HepG2 (cell line): Measurements from ENCODE around the gene AQP10. TPM values are rescaled to one million over a fixed set of nuclear protein-coding genes. Genes with fewer than 3 reads are reported as not detected.

Experiments
- ADNP ChIP-seq: sonication (generic); formaldehyde crosslinking; IDR thresholded peaks from 2 replicates; pipeline ENCODE4 v1.4.0; 2020; ENCODE audit warnings: missing genetic modification reagents
- CEBPG ChIP-seq: IDR thresholded peaks from 2 replicates; pipeline ENCODE4 v1.6.1; 2016
- FLYWCH1 ChIP-seq: sonication (generic); formaldehyde crosslinking; IDR thresholded peaks from 2 replicates; pipeline ENCODE4 v1.8.1; 2023; ENCODE audit warnings: mild to moderate bottlenecking, missing genetic modification reagents
- ISX ChIP-seq: sonication (generic); formaldehyde crosslinking; conservative IDR thresholded peaks from 2 replicates; pipeline ENCODE4 v1.5.0; 2020; ENCODE audit warnings: missing genetic modification reagents
- MEIS2 ChIP-seq: sonication (generic); formaldehyde crosslinking; IDR thresholded peaks from 2 replicates; pipeline ENCODE4 v1.9.0; 2021; ENCODE audit warnings: mild to moderate bottlenecking, missing genetic modification reagents
- MTF2 ChIP-seq: sonication (generic); formaldehyde crosslinking; IDR thresholded peaks from 2 replicates; pipeline ENCODE4 v1.5.0; 2020; ENCODE audit warnings: missing genetic modification reagents, borderline replicate concordance
- NFIB ChIP-seq: sonication (generic); formaldehyde crosslinking; IDR thresholded peaks from 2 replicates; pipeline ENCODE4 v1.9.0; 2021; ENCODE audit warnings: missing genetic modification reagents, mild to moderate bottlenecking, borderline replicate concordance
- PAF1 ChIP-seq: IDR thresholded peaks from 2 replicates; pipeline ENCODE4 v1.6.1; 2016; ENCODE audit warnings: missing genetic modification reagents, missing compliant biosample characterization
- SRSF9 ChIP-seq: fragments of 200-400 bp; formaldehyde crosslinking; IDR thresholded peaks from 2 replicates; pipeline ENCODE4 v1.6.1; 2018; ENCODE audit warnings: borderline replicate concordance, mild to moderate bottlenecking, low read depth, low read length; ENCODE audit not compliant: insufficient read depth, poor library complexity, severe bottlenecking
- TCF7 ChIP-seq: sonication (generic); IDR thresholded peaks from 2 replicates; pipeline ENCODE4 v1.6.1; 2016; ENCODE audit warnings: antibody characterized with exemption, low read depth
- THAP11 ChIP-seq: IDR thresholded peaks from 2 replicates; pipeline ENCODE4 v1.6.1; 2016; ENCODE audit warnings: missing biosample characterization, missing genetic modification reagents
- TOPORS ChIP-seq: sonication (generic); formaldehyde crosslinking; IDR thresholded peaks from 2 replicates; pipeline ENCODE4 v1.8.0; 2023; ENCODE audit warnings: mild to moderate bottlenecking, missing genetic modification reagents
- TRIM24 ChIP-seq: sonication (generic); formaldehyde crosslinking; IDR thresholded peaks from 2 replicates; pipeline ENCODE4 v1.8.0; 2022; ENCODE audit warnings: mild to moderate bottlenecking, missing genetic modification reagents
- YEATS2 ChIP-seq: sonication (generic); formaldehyde crosslinking; IDR thresholded peaks from 2 replicates; pipeline ENCODE4 v1.4.0; 2020; ENCODE audit warnings: missing genetic modification reagents, borderline replicate concordance
- ZC3H13 ChIP-seq: sonication (generic); formaldehyde crosslinking; IDR thresholded peaks from 2 replicates; pipeline ENCODE4 v1.8.1; 2023; ENCODE audit warnings: mild to moderate bottlenecking, missing genetic modification reagents, moderate library complexity
- ZFP36 ChIP-seq: fragments of 150-350 bp; IDR thresholded peaks from 2 replicates; pipeline ENCODE4 v1.6.1; 2018; ENCODE audit warnings: borderline replicate concordance, low read length, low read depth; ENCODE audit not compliant: partially characterized antibody
- ZKSCAN1 ChIP-seq: fragments of 150-350 bp; IDR thresholded peaks from 2 replicates; pipeline ENCODE4 v1.6.1; 2014; ENCODE audit warnings: low read length
- ZNF10 ChIP-seq: sonication (generic); formaldehyde crosslinking; IDR thresholded peaks from 2 replicates; pipeline ENCODE4 v1.4.0; 2020; ENCODE audit warnings: mild to moderate bottlenecking, low read depth, missing genetic modification reagents, borderline replicate concordance
- ZNF264 ChIP-seq: sonication (generic); formaldehyde crosslinking; IDR thresholded peaks from 2 replicates; pipeline ENCODE4 v1.4.0; 2020; ENCODE audit warnings: missing genetic modification reagents
- ZNF329 ChIP-seq: sonication (generic); formaldehyde crosslinking; IDR thresholded peaks from 2 replicates; pipeline ENCODE4 v1.9.0; 2021; ENCODE audit warnings: low read depth, mild to moderate bottlenecking, missing genetic modification reagents
- ZNF333 ChIP-seq: sonication (generic); formaldehyde crosslinking; IDR thresholded peaks from 2 replicates; pipeline ENCODE4 v1.4.0; 2020; ENCODE audit warnings: mild to moderate bottlenecking, missing genetic modification reagents, borderline replicate concordance
- ZNF441 ChIP-seq: sonication (generic); formaldehyde crosslinking; IDR thresholded peaks from 2 replicates; pipeline ENCODE4 v1.7.0; 2021; ENCODE audit warnings: missing genetic modification reagents, borderline replicate concordance
- ZNF460 ChIP-seq: sonication (generic); formaldehyde crosslinking; IDR thresholded peaks from 2 replicates; pipeline ENCODE4 v1.5.1; 2020; ENCODE audit warnings: missing genetic modification reagents, mild to moderate bottlenecking, borderline replicate concordance
- ZNF510 ChIP-seq: sonication (generic); formaldehyde crosslinking; IDR thresholded peaks from 2 replicates; pipeline ENCODE4 v1.4.0; 2020; ENCODE audit warnings: low read depth, mild to moderate bottlenecking, missing genetic modification reagents
- ZNF772 ChIP-seq: sonication (generic); formaldehyde crosslinking; IDR thresholded peaks from 2 replicates; pipeline ENCODE4 v1.5.0; 2020; ENCODE audit warnings: mild to moderate bottlenecking, missing genetic modification reagents
- polyA plus RNA-seq, 8 experiments: library from polyadenylated mRNA; depleted of rRNA in 3 of 8; stranded (reverse) in 7 of 8; unstranded in 1 of 8; fragments of >200 nt; fragmentation: Illumina TruSeq in 4 of 8; extraction: Trizol in 4 of 8; gene quantifications; 2 replicates each; pipeline versions ENCODE4 v1.2.1 to v1.2.3, GENCODE V29; 2011 to 2016; ENCODE audit warnings: low read depth in 4 of 8, missing spikeins in 1 of 8, mixed read lengths in 1 of 8; ENCODE audit not compliant: insufficient read depth in 1 of 8
- total RNA-seq, 5 experiments: library from RNA; depleted of rRNA; stranded (reverse); fragments of >200 nt; fragmentation: Illumina TruSeq; extraction: Trizol; gene quantifications; 2 replicates each; pipeline ENCODE4 v1.2.3, GENCODE V29; 2016; ENCODE audit warnings: low read depth in 1 of 5
- TF ChIP-seq, protein P1 (sequence below): sonication (generic); formaldehyde crosslinking; IDR thresholded peaks from 2 replicates; pipeline ENCODE4 v1.8.1; 2023; ENCODE audit warnings: missing genetic modification reagents, inconsistent platforms, borderline replicate concordance
- TF ChIP-seq, protein P2 (sequence below): conservative IDR thresholded peaks from 2 replicates; pipeline ENCODE4 v1.6.1; 2018; ENCODE audit warnings: missing genetic modification reagents
- TF ChIP-seq, protein P3 (sequence below): sonication (generic); formaldehyde crosslinking; IDR thresholded peaks from 2 replicates; pipeline ENCODE4 v1.8.1; 2023; ENCODE audit warnings: mild to moderate bottlenecking, inconsistent platforms, moderate library complexity, missing genetic modification reagents, borderline replicate concordance

The AQP10 gene
- total and polyA plus RNA-seq, 2 of the 13 experiments (the other 11 are each of a cell fraction or from before 2014, with no cell fraction given), result 0.30 TPM; not detected in 1

GRCh38 chr1:154334079-154335024 is 13.5 kb downstream of the AQP10 start (continued):
- TF ChIP-seq MTF2 (CRISPR knock-in tag) (no peak), TCF7 (peak; percentile 69; the same call in 1 of the 2 replicates), ZNF333 (no peak), PAF1 (no peak), ZFP36 (no peak), ZNF510 (CRISPR knock-in tag) (no peak), TOPORS (CRISPR knock-in tag) (no peak; the same call in 1 of the 2 replicates), ZNF460 (CRISPR knock-in tag) (peak; percentile 5; the same call in 1 of the 2 replicates), CEBPG (CRISPR knock-in tag) (peak; percentile 79), ZNF441 (CRISPR knock-in tag) (0 out of 2 replicates have a peak, but pooled peaks have one; percentile 33), ADNP (0 out of 2 replicates have a peak, but pooled peaks have one; percentile 25), SRSF9 (no peak), ISX (CRISPR knock-in tag) (no peak), NFIB (CRISPR knock-in tag) (no peak), TRIM24 (no peak), ZNF329 (CRISPR knock-in tag) (no peak), THAP11 (peak; percentile 56), MEIS2 (CRISPR knock-in tag) (peak; percentile 30; the same call in 1 of the 2 replicates), YEATS2 (CRISPR knock-in tag) (no peak), ZKSCAN1 (no peak), ZNF772 (CRISPR knock-in tag) (no peak), ZNF264 (peak; percentile 77; the same call in 1 of the 2 replicates), FLYWCH1 (no peak), ZNF10 (CRISPR knock-in tag) (0 out of 2 replicates have a peak, but pooled peaks have one; percentile 55), ZC3H13 (CRISPR knock-in tag) (no peak)
- TF ChIP-seq, protein P1, sequence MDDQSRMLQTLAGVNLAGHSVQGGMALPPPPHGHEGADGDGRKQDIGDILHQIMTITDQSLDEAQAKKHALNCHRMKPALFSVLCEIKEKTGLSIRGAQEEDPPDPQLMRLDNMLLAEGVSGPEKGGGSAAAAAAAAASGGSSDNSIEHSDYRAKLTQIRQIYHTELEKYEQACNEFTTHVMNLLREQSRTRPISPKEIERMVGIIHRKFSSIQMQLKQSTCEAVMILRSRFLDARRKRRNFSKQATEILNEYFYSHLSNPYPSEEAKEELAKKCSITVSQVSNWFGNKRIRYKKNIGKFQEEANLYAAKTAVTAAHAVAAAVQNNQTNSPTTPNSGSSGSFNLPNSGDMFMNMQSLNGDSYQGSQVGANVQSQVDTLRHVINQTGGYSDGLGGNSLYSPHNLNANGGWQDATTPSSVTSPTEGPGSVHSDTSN (CRISPR knock-in tag), result no peak
- TF ChIP-seq, protein P2, sequence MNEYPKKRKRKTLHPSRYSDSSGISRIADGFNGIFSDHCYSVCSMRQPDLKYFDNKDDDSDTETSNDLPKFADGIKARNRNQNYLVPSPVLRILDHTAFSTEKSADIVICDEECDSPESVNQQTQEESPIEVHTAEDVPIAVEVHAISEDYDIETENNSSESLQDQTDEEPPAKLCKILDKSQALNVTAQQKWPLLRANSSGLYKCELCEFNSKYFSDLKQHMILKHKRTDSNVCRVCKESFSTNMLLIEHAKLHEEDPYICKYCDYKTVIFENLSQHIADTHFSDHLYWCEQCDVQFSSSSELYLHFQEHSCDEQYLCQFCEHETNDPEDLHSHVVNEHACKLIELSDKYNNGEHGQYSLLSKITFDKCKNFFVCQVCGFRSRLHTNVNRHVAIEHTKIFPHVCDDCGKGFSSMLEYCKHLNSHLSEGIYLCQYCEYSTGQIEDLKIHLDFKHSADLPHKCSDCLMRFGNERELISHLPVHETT, result no peak
- TF ChIP-seq, protein P3, sequence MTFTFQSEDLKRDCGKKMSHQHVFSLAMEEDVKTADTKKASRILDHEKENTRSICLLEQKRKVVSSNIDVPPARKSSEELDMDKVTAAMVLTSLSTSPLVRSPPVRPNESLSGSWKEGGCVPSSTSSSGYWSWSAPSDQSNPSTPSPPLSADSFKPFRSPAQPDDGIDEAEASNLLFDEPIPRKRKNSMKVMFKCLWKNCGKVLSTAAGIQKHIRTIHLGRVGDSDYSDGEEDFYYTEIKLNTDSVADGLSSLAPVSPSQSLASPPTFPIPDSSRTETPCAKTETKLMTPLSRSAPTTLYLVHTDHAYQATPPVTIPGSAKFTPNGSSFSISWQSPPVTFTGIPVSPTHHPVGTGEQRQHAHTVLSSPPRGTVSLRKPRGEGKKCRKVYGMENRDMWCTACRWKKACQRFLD (CRISPR knock-in tag), result no peak
